ENCODE measurements around the gene PTPRR.

DNA sequence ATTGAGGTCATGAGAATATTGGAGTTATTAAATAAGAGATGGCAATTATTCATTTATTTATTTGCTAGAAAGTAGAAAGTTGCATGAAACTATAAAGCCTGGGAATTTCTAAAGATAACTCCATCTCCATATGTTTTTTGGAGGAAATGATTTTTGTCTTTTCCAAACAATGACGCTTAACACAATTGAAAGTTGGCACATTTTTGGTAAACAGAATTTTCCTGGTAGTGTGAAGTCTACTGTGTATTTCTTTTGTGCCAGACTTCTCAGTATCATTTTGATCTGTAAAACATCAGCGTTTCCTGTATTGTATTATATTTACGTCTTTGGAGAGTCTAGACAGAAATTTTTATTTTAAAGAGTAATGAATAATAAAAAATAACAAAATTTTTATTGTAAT lies 249.6 kb downstream of the PTPRR start:
- TF ChIP-seq, protein P1, sequence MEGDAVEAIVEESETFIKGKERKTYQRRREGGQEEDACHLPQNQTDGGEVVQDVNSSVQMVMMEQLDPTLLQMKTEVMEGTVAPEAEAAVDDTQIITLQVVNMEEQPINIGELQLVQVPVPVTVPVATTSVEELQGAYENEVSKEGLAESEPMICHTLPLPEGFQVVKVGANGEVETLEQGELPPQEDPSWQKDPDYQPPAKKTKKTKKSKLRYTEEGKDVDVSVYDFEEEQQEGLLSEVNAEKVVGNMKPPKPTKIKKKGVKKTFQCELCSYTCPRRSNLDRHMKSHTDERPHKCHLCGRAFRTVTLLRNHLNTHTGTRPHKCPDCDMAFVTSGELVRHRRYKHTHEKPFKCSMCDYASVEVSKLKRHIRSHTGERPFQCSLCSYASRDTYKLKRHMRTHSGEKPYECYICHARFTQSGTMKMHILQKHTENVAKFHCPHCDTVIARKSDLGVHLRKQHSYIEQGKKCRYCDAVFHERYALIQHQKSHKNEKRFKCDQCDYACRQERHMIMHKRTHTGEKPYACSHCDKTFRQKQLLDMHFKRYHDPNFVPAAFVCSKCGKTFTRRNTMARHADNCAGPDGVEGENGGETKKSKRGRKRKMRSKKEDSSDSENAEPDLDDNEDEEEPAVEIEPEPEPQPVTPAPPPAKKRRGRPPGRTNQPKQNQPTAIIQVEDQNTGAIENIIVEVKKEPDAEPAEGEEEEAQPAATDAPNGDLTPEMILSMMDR (conservative IDR thresholded peaks at IDR 0.05; ENCODE audit: low read length), result no peak
- TF ChIP-seq EZH2phosphoT487 (IDR thresholded peaks at IDR 0.05; ENCODE audit: borderline replicate concordance, low read depth, low read length), result no peak
